Airway epithelial cell (primary cell): ENCODE measurements around the gene RO60. TPM values are rescaled to one million over a fixed set of nuclear protein-coding genes. Genes with fewer than 3 reads are reported as not detected.

ENCODE experiments used
- total RNA-seq: library from RNA; depleted of rRNA; stranded (reverse); fragments of >200 nt; gene quantifications from 2 replicates; pipeline ENCODE4 v1.2.3, GENCODE V29; 2015

The RO60 gene
- total RNA-seq: 50.2 and 81.6 TPM in 2 replicates

GRCh38 chr1:193059282-193060114, at the start of gene RO60, which contains the start of gene UCHL5:
TSS of gene RO60 (plus strand) at chr1:193059612. CDS start at chr1:193069055, 9,443 bp downstream.
TSS of gene UCHL5 (minus strand) at chr1:193059360. CDS start at chr1:193059260, 100 bp downstream.

DNA sequence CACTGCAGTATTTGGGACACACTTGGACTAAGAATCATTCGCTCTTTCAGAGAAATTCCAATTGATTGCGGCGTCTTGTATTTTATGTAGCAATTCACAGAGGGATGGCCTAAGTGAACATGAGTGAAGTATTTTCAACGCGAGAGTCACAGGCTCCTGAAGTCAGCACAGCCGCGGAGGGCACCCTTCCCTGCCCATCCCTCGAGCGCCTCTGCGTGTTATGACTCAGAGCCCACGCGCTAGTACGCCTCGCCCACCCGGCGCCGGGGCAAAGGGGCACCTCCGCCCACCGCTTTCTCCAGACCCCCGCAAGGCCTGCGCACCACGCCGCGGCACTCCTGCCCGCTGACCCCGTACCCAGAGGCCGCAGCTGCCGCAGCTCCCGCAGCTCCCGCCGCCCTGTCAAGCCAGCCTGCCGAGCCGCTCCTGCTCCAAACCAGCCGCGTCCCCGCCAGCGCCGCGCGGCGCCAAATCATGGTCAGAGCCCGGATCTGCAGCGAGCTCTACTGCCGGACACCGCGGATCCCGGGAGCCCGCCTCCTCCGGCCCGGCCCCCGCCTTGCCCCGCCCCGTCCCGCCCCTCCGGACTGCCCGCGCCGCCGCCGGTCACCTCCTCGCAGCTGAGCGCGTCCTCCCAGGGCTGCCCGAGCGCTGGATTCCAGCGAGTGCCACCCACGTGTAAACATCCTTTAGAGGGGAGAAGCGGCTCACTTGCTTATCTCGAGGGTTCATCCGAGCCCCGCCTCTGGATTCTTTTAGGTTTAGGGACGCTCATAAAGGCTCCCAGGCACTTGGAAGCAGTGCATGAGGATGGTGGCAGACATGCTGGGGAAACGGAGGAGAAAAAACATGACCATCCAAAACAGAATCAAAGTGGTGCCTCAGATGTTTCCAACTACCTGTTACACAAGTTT, 45.8 kb downstream of the RO60 start, which contains the start of gene GLRX2:
TSS of gene GLRX2 (minus strand) at position 508 of the 914 bp plus-strand sequence. CDS start at position 476, 32 bp downstream.

Other genes with a start within 250 kb of the RO60 start
- gene UCHL5, start 252 bp upstream of the RO60 start, total RNA-seq: 26.2 and 30.5 TPM in 2 replicates
- 13.6 and 22.4 TPM in 2 replicates for gene GLRX2, start 45.8 kb downstream of the RO60 start, total RNA-seq
- 13.5 and 20.5 TPM in 2 replicates for gene CDC73, start 62.4 kb downstream of the RO60 start, total RNA-seq
- not detected in 2 replicates for gene B3GALT2, start 127.0 kb downstream of the RO60 start, total RNA-seq